SU-DHL-6 (cell line): Measurements from ENCODE around the gene SEPTIN2.

Experiments
- EZH2phosphoT487 ChIP-seq: fragments of 200-600 bp; sonication (generic), shearing (Covaris generic); conservative IDR thresholded peaks from 2 replicates; pipeline ENCODE4 v1.6.1; 2018; ENCODE audit warnings: mild to moderate bottlenecking, antibody characterized with exemption, low read length, moderate library complexity, mixed read lengths
- TF ChIP-seq, protein P1 (sequence below): fragments of 200-600 bp; sonication (generic); IDR thresholded peaks from one replicate; pipeline ENCODE4 v1.5.1; 2017; ENCODE audit warnings: antibody characterized with exemption, mild to moderate bottlenecking, low read length, moderate library complexity; ENCODE audit not compliant: insufficient read depth, poor library complexity, severe bottlenecking

DNA sequence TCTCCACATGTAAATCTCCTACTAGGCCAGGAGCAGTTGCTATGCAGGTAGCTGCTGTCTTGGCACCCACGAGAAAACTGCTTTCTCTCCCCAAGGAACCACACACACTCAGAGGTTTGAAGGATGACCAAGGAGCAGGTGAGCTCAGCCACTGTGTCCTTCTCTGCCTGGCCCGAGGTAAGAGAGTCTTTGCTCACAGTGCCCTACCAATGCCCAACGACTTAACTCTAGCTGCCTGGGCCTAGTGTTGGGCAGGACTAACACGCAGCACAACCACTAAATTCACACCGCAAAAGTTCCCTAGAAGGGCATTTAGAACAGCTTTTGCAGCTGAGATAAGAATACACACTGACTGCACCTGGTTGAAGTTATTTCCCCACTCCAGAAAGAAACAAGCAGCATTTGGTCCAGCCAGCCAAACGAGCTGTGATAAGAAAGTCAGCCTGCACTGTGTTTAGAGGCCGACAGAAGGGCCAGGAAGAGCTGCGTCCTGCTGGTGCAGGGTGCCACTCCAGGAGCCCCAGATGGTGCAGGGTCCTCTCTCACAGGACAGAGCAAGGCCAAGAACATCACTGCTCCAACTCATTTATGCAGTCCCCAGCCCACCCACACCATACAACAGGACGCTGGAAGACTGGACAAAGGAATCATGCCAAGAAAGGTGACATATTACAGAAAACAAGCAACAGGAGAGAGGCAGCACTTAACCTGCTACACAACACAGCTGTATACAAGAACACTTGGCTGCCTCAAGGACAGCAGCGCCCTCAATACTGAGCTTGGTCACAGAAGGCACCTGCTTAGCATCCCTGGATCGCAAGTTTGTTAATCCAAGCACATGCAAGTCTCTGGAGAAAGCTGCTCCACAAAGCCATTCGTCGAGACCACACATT lies 12.7 kb upstream of the SEPTIN2 start:
- TF ChIP-seq, protein P1, sequence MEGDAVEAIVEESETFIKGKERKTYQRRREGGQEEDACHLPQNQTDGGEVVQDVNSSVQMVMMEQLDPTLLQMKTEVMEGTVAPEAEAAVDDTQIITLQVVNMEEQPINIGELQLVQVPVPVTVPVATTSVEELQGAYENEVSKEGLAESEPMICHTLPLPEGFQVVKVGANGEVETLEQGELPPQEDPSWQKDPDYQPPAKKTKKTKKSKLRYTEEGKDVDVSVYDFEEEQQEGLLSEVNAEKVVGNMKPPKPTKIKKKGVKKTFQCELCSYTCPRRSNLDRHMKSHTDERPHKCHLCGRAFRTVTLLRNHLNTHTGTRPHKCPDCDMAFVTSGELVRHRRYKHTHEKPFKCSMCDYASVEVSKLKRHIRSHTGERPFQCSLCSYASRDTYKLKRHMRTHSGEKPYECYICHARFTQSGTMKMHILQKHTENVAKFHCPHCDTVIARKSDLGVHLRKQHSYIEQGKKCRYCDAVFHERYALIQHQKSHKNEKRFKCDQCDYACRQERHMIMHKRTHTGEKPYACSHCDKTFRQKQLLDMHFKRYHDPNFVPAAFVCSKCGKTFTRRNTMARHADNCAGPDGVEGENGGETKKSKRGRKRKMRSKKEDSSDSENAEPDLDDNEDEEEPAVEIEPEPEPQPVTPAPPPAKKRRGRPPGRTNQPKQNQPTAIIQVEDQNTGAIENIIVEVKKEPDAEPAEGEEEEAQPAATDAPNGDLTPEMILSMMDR: no peak
- TF ChIP-seq EZH2phosphoT487: no peak
